A549 (cell line): Measurements from ENCODE around the gene GALNTL6. TPM values are rescaled to one million over a fixed set of nuclear protein-coding genes. Genes with fewer than 3 reads are reported as not detected.

Source experiments
- ATAC-seq, 2 experiments: fragments of 200-7000 bp in 1 of 2; fragments of >200 bp in 1 of 2; cut with Nextera tagmentation in 1 of 2; cut with Tn5 transposase in 1 of 2; 3 replicates each; pipeline versions ENCODE4 v1.8.0 to v1.9.1; 2018 to 2020; ENCODE audit warnings: mild to moderate bottlenecking in 1 of 2, moderate library complexity in 1 of 2
- CTCF ChIA-PET: fragments of 300-600 bp; sonication (Branson Sonifier 250); formaldehyde crosslinking; extraction: SDS; loops from one replicate; lab custom pipeline; 2021; ENCODE audit warnings: antibody characterized with exemption, inconsistent platforms; lab: Yijun Ruan, JAX
- POLR2A ChIA-PET: fragments of 350-600 bp; formaldehyde crosslinking; extraction: SDS; loops from one replicate; lab custom pipeline; 2021; ENCODE audit warnings: antibody characterized with exemption, inconsistent platforms; lab: Yijun Ruan, JAX
- DNase-seq, 2 experiments: peaks; one replicate each; pipeline versions ENCODE4 v3.0.0 to v3.0.0-alpha.2; 2011 to 2016; ENCODE audit warnings: low read depth in 1 of 2, low spot score in 1 of 2
- FAIRE-seq: peaks from 2 replicates; lab custom pipeline; 2011; peaks lifted over from hg19 to GRCh38; lab: Jason Lieb, UNC
- H3K27ac ChIP-seq, 2 experiments: fragments of >200 bp; sonication (Bioruptor Twin); formaldehyde crosslinking; 3 replicates each; pipeline ENCODE4 v1.5.1; 2016 to 2017
- H3K4me1 ChIP-seq: fragments of >200 bp; sonication (Bioruptor Twin); formaldehyde crosslinking; 3 replicates; pipeline ENCODE4 v1.6.1; 2016
- H3K4me2 ChIP-seq: fragments of >200 bp; sonication (Bioruptor Twin); formaldehyde crosslinking; 3 replicates; pipeline ENCODE4 v1.6.1; 2016
- H3K4me3 ChIP-seq: fragments of >200 bp; sonication (Bioruptor Twin); formaldehyde crosslinking; 3 replicates; pipeline ENCODE4 v1.5.1; 2016
- H3K9me3 ChIP-seq: fragments of >200 bp; sonication (Bioruptor Twin); formaldehyde crosslinking; 3 replicates; pipeline ENCODE4 v1.6.1; 2016
- CBX2 ChIP-seq: fragments of 200-600 bp; sonication (generic); IDR thresholded peaks from 2 replicates; pipeline ENCODE4 v1.6.1; 2016; ENCODE audit warnings: low read depth, mild to moderate bottlenecking, borderline replicate concordance
- CBX8 ChIP-seq: fragments of 200-600 bp; sonication (generic); IDR thresholded peaks from 2 replicates; pipeline ENCODE4 v1.6.1; 2016
- EHMT2 ChIP-seq: fragments of 200-600 bp; sonication (generic); IDR thresholded peaks from 2 replicates; pipeline ENCODE4 v1.6.1; 2016; ENCODE audit warnings: antibody characterized with exemption, low read depth, mild to moderate bottlenecking, moderate library complexity
- EP300 ChIP-seq, 2 experiments: fragments of >200 bp; sonication (Bioruptor Twin); formaldehyde crosslinking; IDR thresholded peaks; 2 replicates in 1 of 2; 3 replicates in 1 of 2; pipeline ENCODE4 v1.6.1; 2016 to 2017
- HOXA7 ChIP-seq: fragments of 250-450 bp; sonication (Bioruptor Pico); IDR thresholded peaks from 2 replicates; pipeline ENCODE4 v1.5.0; 2020; ENCODE audit warnings: mild to moderate bottlenecking, moderate library complexity
- HOXB13 ChIP-seq: fragments of 250-450 bp; sonication (Bioruptor Pico); IDR thresholded peaks from 2 replicates; pipeline ENCODE4 v1.5.0; 2020; ENCODE audit warnings: low read depth, mild to moderate bottlenecking, moderate library complexity
- KDM1A ChIP-seq: fragments of 200-600 bp; sonication (generic); IDR thresholded peaks from 2 replicates; pipeline ENCODE4 v1.6.1; 2016; ENCODE audit warnings: low read depth, mild to moderate bottlenecking
- KDM5A ChIP-seq: fragments of 200-600 bp; sonication (generic); IDR thresholded peaks from 2 replicates; pipeline ENCODE4 v1.6.1; 2016; ENCODE audit warnings: antibody characterized with exemption, mild to moderate bottlenecking
- MAFK ChIP-seq: fragments of 450-650 bp; IDR thresholded peaks from 2 replicates; pipeline ENCODE4 v1.6.1; 2014; ENCODE audit not compliant: partially characterized antibody
- MAZ ChIP-seq: fragments of 150-350 bp; IDR thresholded peaks from 2 replicates; pipeline ENCODE4 v1.6.1; 2014; ENCODE audit warnings: antibody characterized with exemption, low read depth, low read length, borderline replicate concordance
- NFE2L2 ChIP-seq: fragments of 150-350 bp; conservative IDR thresholded peaks from 2 replicates; pipeline ENCODE4 v1.6.1; 2014; ENCODE audit warnings: low read length
- NPAS2 ChIP-seq: fragments of 250-450 bp; sonication (Bioruptor Pico); IDR thresholded peaks from 2 replicates; pipeline ENCODE4 v1.8.0; 2022; ENCODE audit warnings: mild to moderate bottlenecking, moderate library complexity, borderline replicate concordance
- PHF8 ChIP-seq: fragments of 200-600 bp; sonication (generic); IDR thresholded peaks from 2 replicates; pipeline ENCODE4 v1.6.1; 2016; ENCODE audit warnings: low read depth, mild to moderate bottlenecking, antibody characterized with exemption, moderate library complexity, borderline replicate concordance
- RAD21 ChIP-seq, 2 experiments: fragments of >200 bp in 1 of 2; sonication (Bioruptor Twin) in 1 of 2; formaldehyde crosslinking in 1 of 2; IDR thresholded peaks in 1 of 2; conservative IDR thresholded peaks in 1 of 2; 2 replicates in 1 of 2; 3 replicates in 1 of 2; pipeline ENCODE4 v1.6.1; 2012 to 2018; ENCODE audit warnings: inconsistent platforms in 1 of 2
- SREBF2 ChIP-seq: fragments of 450-650 bp; IDR thresholded peaks from 2 replicates; pipeline ENCODE4 v1.6.1; 2014; ENCODE audit warnings: mild to moderate bottlenecking, moderate library complexity
- TFCP2L1 ChIP-seq: fragments of 250-450 bp; sonication (Bioruptor Pico); IDR thresholded peaks from 2 replicates; pipeline ENCODE4 v1.5.0; 2021; ENCODE audit warnings: mild to moderate bottlenecking
- USF2 ChIP-seq: fragments of 450-650 bp; IDR thresholded peaks from 2 replicates; pipeline ENCODE4 v1.6.1; 2014; ENCODE audit warnings: antibody characterized with exemption
- ZSCAN20 ChIP-seq: fragments of 250-450 bp; sonication (Bioruptor Pico); IDR thresholded peaks from 2 replicates; pipeline ENCODE4 v1.8.0; 2022; ENCODE audit warnings: mild to moderate bottlenecking, moderate library complexity
- WGBS: methylation state at CpG from one replicate; pipeline ENCODE4 v1.1.6; 2017; ENCODE audit errors: missing lambda C conversion rate; 5-methylcytosine and 5-hydroxymethylcytosine counted together
- polyA plus RNA-seq, 4 experiments: library from polyadenylated mRNA; depleted of rRNA in 3 of 4; stranded (reverse); fragments of >200 nt; fragmentation: RNase III in 1 of 4; extraction: RNeasy Plus Mini Kit Qiagen cat#74134 plus additional on column Dnase treatment in 1 of 4; gene quantifications; 2 replicates in 3 of 4; 3 replicates in 1 of 4; pipeline ENCODE4 v1.2.3, GENCODE V29; 2011 to 2017
- TF ChIP-seq, protein P1 (sequence below): fragments of 250-450 bp; sonication (Bioruptor Pico); IDR thresholded peaks from 2 replicates; pipeline ENCODE4 v1.5.0; 2020; ENCODE audit warnings: low read depth, mild to moderate bottlenecking, moderate library complexity

The GALNTL6 gene
- polyA plus RNA-seq, 2 of the 4 experiments (the other 2 are of a cell fraction): 0.06 to 0.49 TPM

DNA sequence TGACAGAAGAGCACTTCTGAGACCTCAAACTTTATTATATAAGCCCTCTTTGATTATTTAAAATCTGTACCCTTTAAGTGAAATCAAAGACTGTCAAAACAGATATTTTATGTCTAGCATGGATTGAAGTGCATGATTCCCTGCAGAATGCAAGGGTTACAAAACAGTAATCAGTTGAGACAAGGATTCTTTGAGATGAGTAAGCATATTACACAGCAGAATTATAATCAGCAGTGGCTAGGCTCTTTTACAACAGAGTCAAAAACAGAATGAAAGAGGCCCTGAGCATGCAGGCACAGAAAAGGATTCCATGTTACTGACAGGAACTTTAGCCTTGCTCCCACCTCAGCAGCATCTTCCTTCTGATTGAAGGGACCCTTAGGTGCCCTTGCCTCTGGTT is 867.5 kb downstream of the GALNTL6 start:
- ATAC-seq: no peak
- no peaks in the 10 kb centered on the region for H3K4me1 ChIP-seq
- no peaks in the 10 kb centered on the region for H3K9me3 ChIP-seq
- no peak overlapping the region for H3K27ac ChIP-seq
- no peak overlapping the region for H3K4me2 ChIP-seq
- DNase-seq: no peak
- POLR2A ChIA-PET: no interaction called here
- TF ChIP-seq PHF8 (no peak), EP300 (IDR thresholded peaks at IDR 0.05) (no peak), HOXB13 (CRISPR knock-in tag) (no peak)
- FAIRE-seq: no peak
- CTCF ChIA-PET: interaction anchor here (0.5 kb wide), 1 partner anchor 1397 kb away, joined by 3 read pairs; no protein-coding TSS in a partner anchor
- no peak overlapping the region for H3K4me3 ChIP-seq

GRCh38 chr4:172683021-172683420 is 869.8 kb downstream of the GALNTL6 start:
- Histone ChIP-seq H3K4me3 (no peak overlapping the region), H3K4me2 (no peak overlapping the region), H3K27ac (no peak overlapping the region), H3K4me1 (no peaks in the 10 kb centered on the region), H3K9me3 (no peaks in the 10 kb centered on the region)
- FAIRE-seq (no peak), ATAC-seq (no peak), DNase-seq (no peak)
- WGBS: 62% methylated on average over 3 of the region's 3 CpGs
- ChIA-PET POLR2A (no interaction called here), CTCF (no interaction called here)
- TF ChIP-seq CBX2 (no peak), EHMT2 (no peak), RAD21 (conservative IDR thresholded peaks at IDR 0.05 in 1 of 2, IDR thresholded peaks at IDR 0.05 in 1 of 2) (no peak), NPAS2 (CRISPR knock-in tag) (no peak), MAFK (no peak)

GRCh38 chr4:172686021-172686420 is 872.8 kb downstream of the GALNTL6 start:
- ATAC-seq (no peak), DNase-seq (no peak)
- no peak for TF ChIP-seq KDM1A
- TF ChIP-seq, all 56 proteins: peak for 0
- 88% methylated on average over 2 of the region's 2 CpGs for WGBS
- Histone ChIP-seq H3K4me3 (no peak overlapping the region), H3K4me2 (no peak overlapping the region), H3K4me1 (no peaks in the 10 kb centered on the region), H3K27ac (no peak overlapping the region), H3K9me3 (peaks cover 2% of the 10 kb centered on the region; the same call in 2 of the 3 replicates)
- no peak for FAIRE-seq
- POLR2A ChIA-PET: no interaction called here
- CTCF ChIA-PET: no interaction called here

DNA sequence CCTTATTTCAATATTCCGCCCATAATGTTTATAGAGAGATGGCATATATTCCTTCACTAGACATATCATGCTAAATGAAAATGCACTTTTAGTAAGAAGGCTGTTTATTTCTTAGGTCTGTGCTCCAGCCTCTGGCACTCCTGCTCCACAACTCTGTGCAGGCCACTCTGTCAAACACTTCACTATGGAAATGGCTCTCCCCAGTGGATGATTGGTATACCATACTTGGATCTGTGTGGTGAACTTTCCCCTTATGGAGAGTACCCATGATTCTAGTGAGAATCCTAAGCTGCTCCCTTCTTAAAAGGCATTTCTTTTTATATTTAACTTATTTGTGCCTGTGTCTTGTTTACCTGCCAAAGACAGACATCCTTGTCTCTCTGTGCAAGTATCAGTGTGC is 875.3 kb downstream of the GALNTL6 start:
- H3K4me1 ChIP-seq: no peaks in the 10 kb centered on the region
- WGBS: 96% methylated on average over 1 of the region's 1 CpG
- H3K9me3 ChIP-seq: peaks cover 8% of the 10 kb centered on the region
- CTCF ChIA-PET: no interaction called here
- FAIRE-seq: no peak
- TF ChIP-seq CBX8: no peak
- TF ChIP-seq KDM1A: no peak
- no peak for TF ChIP-seq USF2
- TF ChIP-seq NFE2L2: no peak
- TF ChIP-seq ZSCAN20: no peak
- TF ChIP-seq SREBF2: no peak
- TF ChIP-seq, protein P1, sequence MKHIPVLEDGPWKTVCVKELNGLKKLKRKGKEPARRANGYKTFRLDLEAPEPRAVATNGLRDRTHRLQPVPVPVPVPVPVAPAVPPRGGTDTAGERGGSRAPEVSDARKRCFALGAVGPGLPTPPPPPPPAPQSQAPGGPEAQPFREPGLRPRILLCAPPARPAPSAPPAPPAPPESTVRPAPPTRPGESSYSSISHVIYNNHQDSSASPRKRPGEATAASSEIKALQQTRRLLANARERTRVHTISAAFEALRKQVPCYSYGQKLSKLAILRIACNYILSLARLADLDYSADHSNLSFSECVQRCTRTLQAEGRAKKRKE (CRISPR knock-in tag): no peak
- TF ChIP-seq RAD21 (conservative IDR thresholded peaks at IDR 0.05 in 1 of 2, IDR thresholded peaks at IDR 0.05 in 1 of 2): no peak
- TF ChIP-seq HOXA7 (CRISPR knock-in tag): no peak
- no peak for TF ChIP-seq TFCP2L1 (CRISPR knock-in tag)
- no peak for TF ChIP-seq KDM5A
- no peak for TF ChIP-seq MAZ
- TF ChIP-seq EP300 (IDR thresholded peaks at IDR 0.05): no peak
- TF ChIP-seq, all 56 proteins: peak for 0
- Histone ChIP-seq H3K27ac (no peak overlapping the region), H3K4me3 (no peak overlapping the region), H3K4me2 (no peak overlapping the region)
- POLR2A ChIA-PET: no interaction called here
- no peak for ATAC-seq
- DNase-seq: peak in 1 of 2 experiments; percentile 6
